ENCODE data around the gene HDAC7.

HDAC7 gene

DNA sequence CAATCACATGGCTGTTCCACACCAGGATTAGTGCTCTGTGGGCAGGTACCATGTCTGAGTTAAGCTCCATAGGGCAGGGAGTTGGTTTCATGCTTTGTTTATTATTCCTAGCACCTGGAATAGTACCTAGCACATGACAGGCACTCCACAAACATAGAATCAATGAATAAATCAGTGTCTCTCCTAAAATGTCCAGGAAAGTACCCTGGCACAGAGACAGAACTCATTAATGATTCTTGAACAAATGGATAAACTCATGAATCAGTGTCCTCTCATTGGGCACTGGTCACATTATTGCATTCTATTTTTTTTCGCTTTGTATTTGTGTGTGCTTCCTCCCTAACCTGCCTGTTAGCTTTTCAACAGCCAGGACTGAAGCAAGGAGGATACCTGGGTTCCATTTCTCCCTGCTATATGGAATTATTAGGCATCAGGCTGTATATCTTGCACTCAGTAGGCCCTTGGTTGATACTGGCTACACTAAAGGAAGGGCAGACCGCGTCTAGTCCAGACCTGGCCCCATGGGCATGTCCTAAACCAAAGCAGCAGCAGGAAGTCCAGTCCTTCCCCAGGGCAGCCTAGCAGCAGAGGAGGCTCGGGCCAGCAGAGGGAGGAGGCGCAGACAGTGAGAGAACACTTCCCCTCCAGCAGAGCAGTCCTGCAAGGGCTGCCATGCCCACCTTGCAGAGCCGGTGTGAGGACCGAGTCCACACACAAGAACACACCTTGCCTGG lies 18.4 kb downstream of the HDAC7 start:
- Histone ChIP-seq H3K36me3 (no peaks in the 10 kb centered on the region; the same call in 1 of the 2 replicates), H3K4me3 (ENCODE audit: low read depth, low read length) (no peak overlapping the region), H3K9me3 (ENCODE audit: severe bottlenecking) (no peaks in the 10 kb centered on the region), H3K27ac (no peak overlapping the region), H3K27me3 (ENCODE audit: insufficient read depth, low read depth, severe bottlenecking) (no peaks in the 10 kb centered on the region)
- TF ChIP-seq, protein P1, sequence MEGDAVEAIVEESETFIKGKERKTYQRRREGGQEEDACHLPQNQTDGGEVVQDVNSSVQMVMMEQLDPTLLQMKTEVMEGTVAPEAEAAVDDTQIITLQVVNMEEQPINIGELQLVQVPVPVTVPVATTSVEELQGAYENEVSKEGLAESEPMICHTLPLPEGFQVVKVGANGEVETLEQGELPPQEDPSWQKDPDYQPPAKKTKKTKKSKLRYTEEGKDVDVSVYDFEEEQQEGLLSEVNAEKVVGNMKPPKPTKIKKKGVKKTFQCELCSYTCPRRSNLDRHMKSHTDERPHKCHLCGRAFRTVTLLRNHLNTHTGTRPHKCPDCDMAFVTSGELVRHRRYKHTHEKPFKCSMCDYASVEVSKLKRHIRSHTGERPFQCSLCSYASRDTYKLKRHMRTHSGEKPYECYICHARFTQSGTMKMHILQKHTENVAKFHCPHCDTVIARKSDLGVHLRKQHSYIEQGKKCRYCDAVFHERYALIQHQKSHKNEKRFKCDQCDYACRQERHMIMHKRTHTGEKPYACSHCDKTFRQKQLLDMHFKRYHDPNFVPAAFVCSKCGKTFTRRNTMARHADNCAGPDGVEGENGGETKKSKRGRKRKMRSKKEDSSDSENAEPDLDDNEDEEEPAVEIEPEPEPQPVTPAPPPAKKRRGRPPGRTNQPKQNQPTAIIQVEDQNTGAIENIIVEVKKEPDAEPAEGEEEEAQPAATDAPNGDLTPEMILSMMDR (IDR thresholded peaks at IDR 0.05; ENCODE audit: low read depth, low read length) = no peak
- DNase-seq = no peak

DNA sequence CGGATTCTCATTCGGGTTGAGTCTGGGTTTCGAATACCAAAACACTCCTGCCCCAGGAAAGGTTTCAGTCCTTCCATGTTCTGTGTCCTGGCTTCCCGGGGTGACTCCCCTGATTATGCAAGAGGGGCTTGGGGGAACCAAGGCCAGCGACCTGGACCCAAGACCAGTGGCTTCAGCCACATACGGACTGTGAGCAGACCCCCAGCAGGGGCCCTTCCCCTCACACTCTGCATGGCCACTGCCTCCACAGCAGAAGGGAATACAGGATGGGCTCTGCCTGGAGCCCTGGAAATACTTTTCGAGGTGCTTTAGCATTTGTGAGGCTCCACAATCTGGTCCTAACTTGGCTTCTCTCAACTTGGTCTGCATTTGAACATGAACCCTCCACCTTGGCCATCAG lies 19.1 kb downstream of the HDAC7 start:
- TF ChIP-seq, protein P1 (IDR thresholded peaks at IDR 0.05; ENCODE audit: low read depth, low read length) = no peak
- H3K4me3 ChIP-seq (ENCODE audit: low read depth, low read length) = no peak overlapping the region
- DNase-seq = no peak
- H3K9me3 ChIP-seq (ENCODE audit: severe bottlenecking) = no peaks in the 10 kb centered on the region
- no peaks in the 10 kb centered on the region; the same call in 1 of the 2 replicates for H3K36me3 ChIP-seq
- H3K27ac ChIP-seq = no peak overlapping the region
- no peaks in the 10 kb centered on the region for H3K27me3 ChIP-seq (ENCODE audit: insufficient read depth, low read depth, severe bottlenecking)

DNA sequence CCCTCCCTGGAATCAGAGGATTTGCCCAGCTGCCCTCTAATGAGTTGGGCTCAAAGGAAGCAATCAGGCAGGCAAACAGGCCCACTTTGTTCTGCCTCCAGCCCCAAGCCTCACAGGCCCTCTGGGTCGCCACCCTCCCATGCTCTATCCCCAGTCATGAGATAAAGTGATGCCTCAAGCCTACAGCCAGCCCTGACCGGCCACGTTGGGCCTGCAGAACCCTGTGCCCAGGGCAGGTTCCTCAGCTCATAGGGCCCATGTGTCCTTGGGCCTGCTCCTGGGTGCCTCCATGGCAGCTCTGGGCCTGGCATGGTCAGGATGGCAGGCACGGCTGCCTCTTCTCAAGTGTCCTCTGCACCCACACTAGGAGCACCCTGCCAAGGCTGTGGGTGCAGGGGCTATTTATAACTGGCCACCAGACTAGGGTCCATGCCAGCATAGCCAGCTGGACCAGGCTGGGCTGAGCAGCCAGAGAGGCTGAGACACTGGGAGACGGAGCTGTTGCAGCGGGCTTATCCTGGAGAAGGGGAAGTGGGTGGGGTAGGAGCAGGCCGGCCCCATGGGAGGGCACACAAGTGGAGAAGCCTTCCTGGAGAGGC lies 20.2 kb downstream of the HDAC7 start:
- no peak overlapping the region for H3K27ac ChIP-seq
- TF ChIP-seq, protein P1 (IDR thresholded peaks at IDR 0.05; ENCODE audit: low read depth, low read length) = no peak
- H3K4me3 ChIP-seq (ENCODE audit: low read depth, low read length) = no peak overlapping the region
- no peak for DNase-seq
- no peaks in the 10 kb centered on the region; the same call in 1 of the 2 replicates for H3K36me3 ChIP-seq
- H3K27me3 ChIP-seq (ENCODE audit: insufficient read depth, low read depth, severe bottlenecking) = no peaks in the 10 kb centered on the region
- no peaks in the 10 kb centered on the region for H3K9me3 ChIP-seq (ENCODE audit: severe bottlenecking)

- Histone ChIP-seq H3K36me3 (peaks cover 5% of the 10 kb centered on the region), H3K27ac (no peak overlapping the region), H3K9me3 (ENCODE audit: severe bottlenecking) (no peaks in the 10 kb centered on the region), H3K4me3 (ENCODE audit: low read depth, low read length) (no peak overlapping the region), H3K27me3 (ENCODE audit: insufficient read depth, low read depth, severe bottlenecking) (no peaks in the 10 kb centered on the region)
- no peak for DNase-seq
- TF ChIP-seq, protein P1 (IDR thresholded peaks at IDR 0.05; ENCODE audit: low read depth, low read length) = no peak
These were observed 21.2 kb downstream of the HDAC7 start for GRCh38 chr12:47798382-47798948.

GRCh38 chr12:47797441-47797840 lies 22.3 kb downstream of the HDAC7 start:
- Histone ChIP-seq H3K27me3 (ENCODE audit: insufficient read depth, low read depth, severe bottlenecking) (no peaks in the 10 kb centered on the region), H3K36me3 (peaks cover 8% of the 10 kb centered on the region), H3K27ac (no peak overlapping the region), H3K4me3 (ENCODE audit: low read depth, low read length) (no peak overlapping the region), H3K9me3 (ENCODE audit: severe bottlenecking) (no peaks in the 10 kb centered on the region)
- DNase-seq = no peak
- TF ChIP-seq, protein P1 (IDR thresholded peaks at IDR 0.05; ENCODE audit: low read depth, low read length) = peak; percentile 62
